OCI-M2 (cell line): ENCODE measurements around the gene PCSK5.

Experiments
- DNase-seq: peaks from one replicate; lab custom pipeline; 2025; ENCODE audit not compliant: unreplicated experiment; lab: John Stamatoyannopoulos, UW

The PCSK5 gene

DNA sequence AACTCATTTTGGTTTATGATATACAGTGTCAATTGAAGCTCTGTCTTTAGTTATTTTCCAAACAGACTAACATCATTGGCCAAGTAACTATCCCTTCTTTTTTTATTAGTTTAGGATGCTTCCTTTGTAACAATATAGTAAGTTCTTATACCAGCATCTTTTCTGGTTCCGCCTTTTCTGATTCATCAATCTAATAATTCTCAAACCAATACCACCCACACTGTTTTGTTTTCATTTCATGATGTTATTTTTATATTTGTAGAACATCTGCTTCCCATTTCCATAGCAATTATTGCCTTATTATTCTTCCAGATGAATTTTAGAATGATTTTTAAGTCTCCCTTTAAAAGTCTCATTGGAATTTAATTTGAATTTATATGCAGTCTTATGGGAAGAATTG is 285.7 kb downstream of the PCSK5 start:
- DNase-seq = no peak

DNA sequence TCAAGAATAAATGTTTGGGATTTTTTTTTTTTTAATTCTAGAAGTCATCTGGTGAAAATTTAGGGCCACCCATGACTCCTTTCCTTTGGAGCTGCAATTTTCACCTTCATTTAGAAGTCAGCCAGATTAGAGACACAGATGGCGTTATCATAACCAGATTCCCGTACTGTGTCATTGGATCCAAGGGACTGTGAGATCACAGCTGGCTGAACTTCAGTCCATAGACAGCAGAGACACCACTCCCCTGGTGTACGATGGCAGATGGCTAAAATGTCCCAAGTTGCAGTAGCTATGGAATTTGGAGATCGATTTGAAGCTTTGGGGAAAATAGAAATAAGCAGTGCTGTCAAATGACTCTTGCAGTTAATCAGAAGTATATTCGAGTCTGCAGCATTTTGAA is 287.5 kb downstream of the PCSK5 start:
- no peak for DNase-seq

DNA sequence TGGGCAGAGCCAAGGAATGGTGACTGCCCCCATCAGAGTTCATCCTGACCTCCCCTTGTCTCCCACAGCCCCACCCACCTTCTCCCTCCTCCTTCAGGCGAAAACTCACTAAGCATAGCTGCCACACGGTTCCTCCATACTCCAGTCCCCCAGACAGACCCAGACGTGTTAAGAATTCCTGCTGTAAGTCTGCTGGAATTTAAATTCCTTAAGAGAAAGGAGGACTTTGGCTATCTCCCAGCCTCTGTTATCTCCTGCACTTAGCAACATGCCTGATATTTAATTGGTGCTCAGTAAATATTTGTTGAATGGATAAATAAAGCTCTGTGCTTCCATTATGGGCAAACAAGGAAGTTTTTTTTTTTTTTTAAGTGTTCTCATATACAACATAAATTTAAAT is 290.1 kb downstream of the PCSK5 start:
- DNase-seq = no peak

DNA sequence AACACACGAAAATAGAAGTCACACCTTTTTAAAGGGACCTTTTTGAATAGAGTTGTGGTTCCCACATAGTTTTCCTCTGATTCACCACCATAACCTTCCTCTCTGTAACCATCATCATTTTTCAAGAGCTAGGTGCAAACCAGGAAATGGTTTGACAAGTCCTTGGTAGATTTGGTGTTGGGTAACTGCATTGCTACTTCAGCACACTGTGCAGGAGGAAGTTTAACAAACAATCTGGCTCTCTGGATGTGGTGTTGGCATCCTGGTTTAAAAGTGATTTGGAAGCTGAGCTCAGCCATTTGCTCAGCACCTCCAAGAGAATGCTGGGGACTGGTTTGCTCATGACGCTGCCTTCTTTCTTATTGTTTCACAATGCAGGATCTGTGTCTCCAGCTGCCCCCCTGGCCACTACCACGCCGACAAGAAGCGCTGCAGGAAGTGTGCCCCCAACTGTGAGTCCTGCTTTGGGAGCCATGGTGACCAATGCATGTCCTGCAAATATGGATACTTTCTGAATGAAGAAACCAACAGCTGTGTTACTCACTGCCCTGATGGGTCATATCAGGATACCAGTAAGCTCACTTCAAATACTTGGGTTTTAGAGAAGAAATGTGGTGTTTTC is 290.7 kb downstream of the PCSK5 start:
- no peak for DNase-seq

DNA sequence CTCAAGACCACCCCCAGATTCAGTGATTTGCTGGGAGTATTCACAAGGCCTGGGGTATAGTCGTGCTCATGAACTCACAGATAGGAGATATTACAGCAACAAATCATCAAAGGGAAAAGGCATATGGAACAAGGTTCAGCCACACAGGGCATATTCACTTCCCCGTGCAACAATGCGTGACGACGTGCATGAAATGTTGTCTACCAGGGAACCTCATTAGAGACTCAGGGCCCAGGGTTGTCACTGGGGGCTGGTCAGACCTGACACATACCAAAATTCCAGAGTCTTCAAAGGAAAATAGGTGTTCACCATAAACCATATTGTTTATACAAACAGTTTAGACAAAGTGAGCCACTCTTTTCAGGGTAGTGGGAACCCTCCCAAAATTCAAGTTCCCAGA is 291.3 kb downstream of the PCSK5 start:
- DNase-seq = no peak

DNA sequence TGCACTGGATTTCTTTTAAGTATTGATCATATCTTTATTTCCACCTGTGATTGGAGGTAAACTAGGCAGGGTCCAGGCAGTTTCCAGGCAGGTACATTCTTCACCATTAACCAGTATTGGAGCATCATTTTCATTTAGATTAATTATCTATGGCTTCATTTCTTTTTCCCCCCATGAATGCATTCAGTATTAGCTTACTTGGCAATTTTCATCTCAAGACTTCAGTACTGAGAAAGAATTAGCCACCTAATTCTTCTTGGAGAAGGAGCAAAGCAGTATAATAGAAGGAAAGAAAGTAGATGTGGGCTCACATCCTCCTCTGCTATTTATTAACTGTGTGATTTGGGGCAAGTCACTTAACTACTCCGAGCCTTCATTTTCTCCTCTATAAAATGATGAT is 295.0 kb downstream of the PCSK5 start:
- no peak for DNase-seq

DNA sequence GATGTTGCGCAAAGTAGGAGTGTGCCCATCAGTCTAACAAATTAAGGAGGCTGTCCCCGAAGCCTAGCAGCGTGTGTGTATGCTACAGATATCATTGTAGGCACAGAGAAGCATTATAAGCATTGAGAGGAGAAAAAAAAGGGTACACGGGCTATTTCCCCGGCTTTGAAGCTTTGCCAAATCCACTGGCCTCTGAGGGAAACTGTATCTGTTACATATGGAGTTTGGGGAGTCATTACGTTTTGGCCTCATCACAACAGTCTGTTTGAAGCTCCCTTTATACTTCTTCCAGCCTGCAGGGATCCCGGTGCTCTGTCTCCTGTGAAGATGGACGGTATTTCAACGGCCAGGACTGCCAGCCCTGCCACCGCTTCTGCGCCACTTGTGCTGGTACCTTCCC is 297.8 kb downstream of the PCSK5 start:
- no peak for DNase-seq

DNA sequence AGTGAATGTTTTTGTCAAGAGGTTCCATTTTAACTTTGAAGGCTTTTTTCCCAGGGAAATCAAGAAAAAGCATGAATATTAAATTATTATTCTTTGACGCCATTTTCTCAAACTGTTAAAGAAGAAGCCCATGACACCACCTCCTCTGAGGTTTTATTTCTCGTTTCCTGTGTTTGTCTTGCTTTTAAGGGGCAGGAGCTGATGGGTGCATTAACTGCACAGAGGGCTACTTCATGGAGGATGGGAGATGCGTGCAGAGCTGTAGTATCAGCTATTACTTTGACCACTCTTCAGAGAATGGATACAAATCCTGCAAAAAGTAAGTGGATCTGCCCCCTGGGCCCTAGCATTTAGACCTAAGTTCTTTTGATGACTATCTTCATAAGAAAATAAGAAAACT is 298.4 kb downstream of the PCSK5 start:
- DNase-seq = no peak

DNA sequence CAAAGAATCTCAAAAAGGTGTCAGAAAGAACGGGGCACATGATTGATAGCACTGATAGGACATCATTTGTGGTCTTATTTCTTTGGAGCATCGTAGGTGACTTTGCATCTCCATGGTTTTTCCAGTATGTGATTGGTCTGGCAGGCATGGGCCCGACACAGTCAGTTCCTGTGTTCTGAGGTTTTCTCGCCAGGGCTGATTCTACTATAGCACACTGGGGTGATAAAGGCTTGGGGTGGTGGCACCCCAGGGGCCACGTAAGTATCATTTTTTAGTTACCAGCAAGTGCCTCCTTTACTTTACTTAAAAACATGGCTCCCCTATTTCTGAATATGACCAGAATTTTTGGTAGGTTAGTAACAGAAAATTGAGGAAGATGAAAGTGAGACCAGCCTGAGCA is 301.0 kb downstream of the PCSK5 start:
- DNase-seq = no peak

DNA sequence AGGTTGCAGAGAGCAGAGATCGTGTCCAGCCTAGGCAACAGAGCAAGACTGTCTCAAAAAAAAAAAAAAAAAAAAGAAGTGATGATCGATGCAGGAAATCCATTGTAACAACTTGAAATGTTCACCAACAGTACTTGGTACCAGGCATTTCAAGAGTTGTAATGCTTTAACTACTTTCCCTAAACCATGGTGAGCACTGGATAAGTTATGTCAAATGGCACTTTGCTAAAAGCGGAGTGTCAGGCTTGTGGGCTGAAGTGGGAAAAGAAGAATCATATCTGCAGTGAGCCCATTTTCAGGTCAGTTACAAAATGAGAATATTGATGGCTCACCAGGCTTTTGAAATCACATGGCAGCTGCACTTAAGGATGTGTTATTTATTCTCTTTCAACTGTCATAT is 301.5 kb downstream of the PCSK5 start:
- no peak for DNase-seq

DNA sequence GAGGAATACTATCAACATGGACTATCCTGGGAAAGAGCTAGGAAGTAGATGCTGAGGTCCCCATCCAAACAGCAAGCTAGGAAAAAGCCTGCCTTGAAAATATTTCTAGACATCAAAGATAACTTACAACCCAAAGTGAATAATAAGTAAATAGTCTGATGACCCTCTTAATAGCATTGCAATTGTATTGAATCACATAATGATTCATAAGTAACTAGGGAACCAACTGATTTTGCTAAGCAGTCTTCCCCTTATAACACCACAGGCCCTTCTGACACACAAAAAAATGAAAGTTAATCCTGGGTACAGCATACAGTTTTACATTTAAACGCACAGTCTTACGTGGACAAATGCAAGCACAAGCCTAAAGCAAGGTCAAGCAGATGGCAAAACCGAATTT is 304.4 kb downstream of the PCSK5 start:
- no peak for DNase-seq

DNA sequence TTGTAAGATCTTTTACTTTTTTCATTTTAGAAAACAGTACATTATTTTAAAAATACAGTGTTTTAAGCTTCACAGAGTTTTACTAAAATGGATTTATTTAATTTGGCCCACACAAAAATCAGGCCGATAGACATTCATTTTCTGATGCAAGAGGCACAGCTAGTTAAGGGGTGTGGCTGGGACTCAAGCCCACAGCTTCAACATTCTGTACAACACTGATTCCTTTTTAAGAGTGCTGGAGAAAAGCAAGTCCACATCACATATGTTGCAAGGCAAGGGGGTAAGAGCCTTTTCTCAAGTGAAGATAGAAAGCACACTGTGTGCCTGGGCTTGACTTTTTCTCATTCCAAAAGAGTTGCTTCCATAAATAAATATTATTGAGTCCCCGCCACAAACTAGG is 307.9 kb downstream of the PCSK5 start:
- DNase-seq = no peak

DNA sequence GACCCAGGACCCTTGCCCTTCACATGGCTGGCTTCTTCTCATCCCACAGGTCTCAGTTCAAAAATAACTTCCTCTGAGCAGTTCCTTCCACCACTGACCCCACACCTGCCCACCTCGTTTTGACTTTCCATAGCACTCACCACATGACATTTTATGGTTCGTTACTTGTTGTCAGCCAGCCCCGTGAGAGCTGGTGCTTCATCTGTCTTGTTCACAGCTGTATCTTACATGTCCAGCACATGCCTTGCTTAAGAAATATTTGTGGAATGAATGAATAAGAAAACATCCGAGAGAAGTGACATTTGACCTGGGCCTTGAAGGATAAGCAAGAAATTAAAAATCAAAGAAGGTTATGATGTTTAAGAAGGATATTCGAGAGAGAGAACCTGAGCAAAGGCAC is 309.8 kb downstream of the PCSK5 start:
- DNase-seq = no peak

DNA sequence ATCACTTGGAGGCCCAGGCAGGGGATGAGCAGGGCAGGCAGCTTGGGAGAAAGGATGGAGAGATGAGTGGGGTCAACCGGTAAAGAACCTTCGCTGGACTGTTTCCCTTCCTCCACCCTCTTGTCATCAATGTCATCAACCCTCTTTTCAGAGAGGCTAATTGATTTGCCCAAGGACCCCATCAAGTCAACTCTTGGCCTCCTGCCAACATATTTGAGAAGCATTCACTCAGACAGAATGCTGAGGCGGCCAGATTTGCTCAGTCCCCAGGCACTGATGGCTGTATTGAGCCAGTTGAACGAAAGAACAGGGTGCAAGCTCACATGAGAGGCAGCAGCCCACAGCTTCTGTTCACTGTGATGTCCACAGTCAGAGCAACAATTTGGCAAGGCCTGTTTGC is 310.3 kb downstream of the PCSK5 start:
- DNase-seq = no peak

DNA sequence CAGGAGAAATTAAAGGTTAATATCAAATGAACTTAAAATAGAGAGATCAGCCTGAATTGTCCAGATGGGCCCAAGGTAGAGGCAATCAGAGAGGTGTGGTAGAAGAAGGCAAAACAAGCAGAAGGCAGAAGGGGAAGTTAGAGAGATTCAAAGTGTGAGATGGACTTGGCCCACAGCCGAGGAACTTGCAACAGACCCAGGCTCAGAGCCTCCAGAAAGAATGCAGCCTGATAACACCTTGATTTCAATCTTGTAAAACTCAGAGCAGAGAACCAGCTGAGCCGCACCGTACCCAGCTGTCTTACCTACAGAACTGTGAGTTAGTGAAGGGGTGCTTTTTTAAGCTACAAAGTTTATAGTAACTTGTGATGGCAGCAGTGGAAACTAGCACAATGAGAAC is 312.9 kb downstream of the PCSK5 start:
- DNase-seq = no peak

DNA sequence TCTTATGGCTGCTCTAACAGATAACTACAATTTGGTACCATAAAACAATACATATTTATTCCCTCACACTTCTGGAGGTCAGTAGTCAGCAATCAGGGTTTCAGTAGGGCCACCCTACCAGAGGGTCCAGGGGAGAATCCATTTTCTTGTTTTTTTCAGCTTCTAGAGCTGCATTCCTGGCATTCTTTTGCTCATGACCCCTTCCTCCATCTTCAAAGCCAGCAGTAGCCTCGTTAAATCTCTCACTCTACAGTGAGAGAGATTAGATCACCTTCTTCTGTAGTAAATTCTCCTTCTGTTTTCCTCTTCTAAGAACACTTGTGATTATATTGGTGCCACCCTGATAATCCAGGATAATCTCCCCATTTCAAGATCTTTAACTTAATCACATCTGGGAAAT is 316.3 kb downstream of the PCSK5 start:
- no peak for DNase-seq

DNA sequence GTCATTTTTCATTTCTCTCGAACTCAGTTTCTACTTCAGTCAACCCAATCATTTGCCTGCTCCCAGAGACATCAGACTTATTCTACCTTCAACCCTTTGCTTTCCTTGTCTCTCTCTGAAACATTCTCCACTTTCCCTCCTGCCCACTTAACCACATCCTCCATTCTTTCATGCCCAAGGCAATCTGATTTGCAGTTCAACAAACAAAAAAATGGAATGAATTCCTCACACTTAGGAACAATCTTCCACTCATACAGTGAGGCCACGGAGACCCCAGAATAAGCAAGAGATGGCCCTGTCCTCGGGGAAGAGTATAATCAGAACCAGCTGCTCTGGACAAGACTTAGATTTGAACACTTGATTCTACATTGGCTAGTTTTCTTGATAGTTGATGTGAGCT is 323.3 kb downstream of the PCSK5 start:
- no peak for DNase-seq

DNA sequence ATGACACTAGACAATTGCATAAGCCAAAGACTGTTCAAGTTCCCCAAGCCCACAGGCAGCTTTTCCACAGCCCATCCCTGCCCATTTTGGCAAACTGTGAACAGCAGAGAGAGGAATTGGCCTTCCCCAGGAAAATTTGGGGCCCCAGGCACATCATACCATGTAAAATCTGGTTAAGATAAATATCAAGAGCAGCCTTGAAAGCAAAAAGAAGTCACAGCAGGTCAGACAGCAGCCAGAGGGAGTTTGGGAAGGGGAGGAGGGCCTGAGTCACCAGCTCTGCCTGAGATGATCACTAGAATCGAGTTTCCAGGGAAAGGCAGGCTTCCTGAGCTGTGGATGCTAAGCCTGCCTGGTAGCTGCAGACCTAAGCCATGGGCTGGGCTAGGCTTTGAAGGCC is 324.6 kb downstream of the PCSK5 start:
- DNase-seq = no peak

DNA sequence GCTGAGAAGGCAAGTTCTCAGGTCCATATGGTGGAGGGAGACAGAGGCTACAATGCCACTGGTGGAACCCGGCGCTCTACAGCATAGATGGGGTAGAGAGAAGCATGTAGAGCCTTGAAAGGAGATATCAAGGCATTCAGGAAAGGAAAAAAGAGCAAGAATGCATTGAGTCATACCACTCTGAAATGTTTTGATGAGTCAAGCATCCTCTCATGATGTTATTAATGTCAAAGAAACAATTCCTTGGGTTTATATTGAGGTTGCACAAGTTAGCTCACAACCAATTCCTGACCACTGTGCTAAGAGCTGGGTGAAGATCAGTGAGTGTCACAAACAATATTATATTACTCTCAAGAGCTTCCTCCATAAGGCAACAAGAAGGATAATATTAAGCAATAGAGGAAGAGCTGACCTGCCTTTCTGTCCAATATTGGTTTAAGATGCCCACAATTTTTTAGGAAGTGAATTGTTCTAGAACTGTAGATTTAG is 325.7 kb downstream of the PCSK5 start:
- no peak for DNase-seq

DNA sequence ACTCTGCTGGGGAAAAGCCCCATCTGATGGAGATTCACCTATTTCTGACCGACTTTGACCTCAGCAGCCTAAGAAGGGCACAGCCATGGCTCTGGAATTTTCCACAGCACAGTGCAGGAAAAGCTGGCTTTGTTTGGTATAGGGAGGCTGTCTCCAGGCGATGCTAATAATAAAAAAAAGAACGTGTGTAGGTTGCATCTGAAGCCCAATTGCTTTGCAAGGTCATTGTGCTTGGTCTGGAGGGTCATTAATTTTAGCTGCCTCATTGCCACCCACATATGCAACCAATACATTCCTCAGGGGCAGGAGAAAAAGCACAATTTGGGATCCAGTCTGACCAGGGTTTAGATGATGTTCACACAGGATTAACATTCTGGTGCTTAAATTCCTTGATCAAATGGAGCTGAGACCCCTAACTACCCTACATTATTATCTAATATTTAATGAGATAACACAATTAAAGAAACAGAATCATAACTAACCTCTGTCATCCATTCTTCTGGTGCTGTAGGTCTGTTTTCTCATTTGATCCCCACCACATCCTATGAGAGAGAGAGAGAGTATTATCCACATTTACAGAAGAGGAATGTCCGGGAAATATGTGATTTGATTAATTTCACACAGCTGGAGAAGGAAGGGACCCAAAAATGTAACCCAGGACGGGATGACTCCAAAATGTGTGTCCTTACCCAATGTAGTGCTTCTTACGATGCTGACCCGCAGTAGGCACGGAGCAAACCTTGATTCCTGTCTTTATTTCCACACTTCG is 327.8 kb downstream of the PCSK5 start:
- no peak for DNase-seq

DNA sequence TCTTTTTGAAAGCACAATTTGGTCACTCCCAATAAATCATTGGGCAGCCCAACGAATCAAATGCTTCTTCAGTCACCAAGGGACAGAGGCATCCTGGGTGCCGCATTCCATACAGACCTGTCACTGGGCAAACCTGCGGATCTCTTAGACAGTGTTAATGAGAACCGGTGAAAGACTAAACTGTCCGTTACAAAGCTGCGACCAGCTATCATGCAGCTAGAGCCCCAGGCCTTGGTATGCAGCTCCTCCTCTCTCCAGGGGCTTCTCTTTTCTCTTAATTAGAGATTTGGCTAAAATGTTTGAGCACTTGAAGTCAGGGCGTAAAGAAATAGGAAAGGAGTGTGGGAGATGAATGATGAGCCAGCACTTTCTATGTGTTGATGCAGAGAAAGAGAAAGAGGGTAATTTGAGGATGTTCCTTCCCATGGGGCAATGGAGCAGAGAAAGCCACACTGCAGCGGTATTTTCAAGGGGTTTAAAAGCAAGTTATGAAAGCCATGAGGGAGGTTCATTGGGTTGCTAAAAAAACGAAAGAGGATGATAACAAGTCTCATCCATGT is 328.5 kb downstream of the PCSK5 start:
- DNase-seq = no peak

DNA sequence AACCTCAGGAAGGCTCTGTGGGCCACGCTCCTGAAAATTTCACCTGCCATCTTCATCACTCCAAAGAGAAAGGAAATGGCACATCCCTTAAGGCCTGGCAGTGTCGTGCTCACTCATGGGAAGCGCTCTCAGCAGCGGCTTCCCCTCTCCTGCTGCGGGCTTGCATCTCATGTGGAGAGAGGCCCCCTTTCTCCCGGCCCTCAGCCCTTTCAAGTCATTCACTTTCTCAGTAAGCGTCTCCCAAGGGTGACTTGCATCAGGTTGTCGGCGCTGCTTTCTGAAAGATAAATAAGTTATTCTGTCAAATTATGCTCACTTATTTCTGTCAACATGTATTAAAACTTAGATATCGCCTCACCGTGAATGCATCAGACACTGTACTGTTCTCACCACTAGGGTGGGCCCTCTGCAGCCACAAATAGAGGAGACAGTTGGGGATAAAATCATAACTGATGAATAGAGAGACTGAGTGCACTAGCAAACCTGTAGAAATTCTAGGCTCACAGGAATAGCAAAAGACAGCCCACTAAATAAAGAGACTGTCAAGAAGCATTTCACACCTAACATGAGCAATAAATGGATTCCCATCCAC is 329.2 kb downstream of the PCSK5 start:
- DNase-seq = no peak
